ENCODE measurements around the gene MAK.
"Not testable (repeated sequence)": the region's sequence is repeated elsewhere in the genome, so short reads cannot be mapped to it uniquely, and the experiment has no call there.

The MAK gene

DNA sequence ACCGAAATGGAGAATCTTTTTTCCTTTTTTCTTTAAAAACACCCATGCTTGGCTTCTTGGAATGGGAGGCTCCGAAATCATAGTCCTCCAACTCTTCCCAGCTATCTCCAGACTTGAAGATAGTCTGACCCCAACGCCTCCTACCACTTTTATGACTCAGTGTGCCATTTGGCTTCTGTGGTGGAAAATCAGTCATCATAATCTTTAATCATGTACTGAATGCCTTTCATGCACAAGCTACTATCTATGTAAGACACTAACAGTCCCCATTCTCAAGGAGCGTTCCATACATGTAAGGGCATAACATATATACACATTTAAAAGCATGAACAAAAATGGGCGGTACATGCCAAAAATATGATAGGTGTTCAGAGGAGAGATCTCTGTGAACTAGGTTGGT, 46.7 kb downstream of the MAK start:
- no peak for DNase-seq

DNA sequence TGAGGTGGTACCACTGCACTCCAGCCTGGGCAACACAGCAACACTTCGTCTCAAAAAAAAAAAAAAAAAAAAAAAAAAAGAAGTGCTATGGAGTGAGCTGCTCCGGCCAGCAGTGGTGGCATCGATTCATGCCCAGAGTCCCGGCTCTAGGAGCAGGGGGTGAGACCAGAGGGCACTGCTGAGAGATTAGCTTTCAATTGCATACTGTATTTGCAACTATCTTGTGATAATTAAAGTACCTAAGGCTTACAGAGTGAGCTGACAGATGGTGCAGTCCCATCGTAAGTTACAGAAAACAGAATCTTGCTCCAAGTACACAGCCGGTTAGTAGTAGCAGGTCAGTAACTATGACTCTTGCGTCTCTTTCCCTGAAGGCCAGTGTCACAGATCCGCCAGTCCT, 59.3 kb downstream of the MAK start:
- no peak for DNase-seq

DNA sequence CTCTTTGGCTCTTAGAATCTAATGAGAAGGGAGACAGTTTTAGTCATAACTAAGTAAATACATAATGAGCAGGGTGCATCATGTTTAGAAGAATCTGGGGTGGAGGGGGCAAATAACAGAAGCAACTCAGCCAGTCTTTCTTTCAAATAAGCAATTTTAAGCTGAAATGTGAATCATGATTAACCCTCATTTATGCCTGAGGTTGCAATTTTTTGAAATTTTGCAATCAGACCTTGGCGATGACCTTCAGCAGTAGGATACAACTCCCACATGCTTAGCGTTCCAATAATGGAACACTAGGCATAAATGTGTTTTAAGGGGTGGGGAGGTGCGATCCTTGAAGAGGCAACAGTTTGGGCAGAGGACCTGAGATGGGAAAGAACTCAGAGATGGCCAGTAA, 60.1 kb downstream of the MAK start:
- no peak for DNase-seq

DNA sequence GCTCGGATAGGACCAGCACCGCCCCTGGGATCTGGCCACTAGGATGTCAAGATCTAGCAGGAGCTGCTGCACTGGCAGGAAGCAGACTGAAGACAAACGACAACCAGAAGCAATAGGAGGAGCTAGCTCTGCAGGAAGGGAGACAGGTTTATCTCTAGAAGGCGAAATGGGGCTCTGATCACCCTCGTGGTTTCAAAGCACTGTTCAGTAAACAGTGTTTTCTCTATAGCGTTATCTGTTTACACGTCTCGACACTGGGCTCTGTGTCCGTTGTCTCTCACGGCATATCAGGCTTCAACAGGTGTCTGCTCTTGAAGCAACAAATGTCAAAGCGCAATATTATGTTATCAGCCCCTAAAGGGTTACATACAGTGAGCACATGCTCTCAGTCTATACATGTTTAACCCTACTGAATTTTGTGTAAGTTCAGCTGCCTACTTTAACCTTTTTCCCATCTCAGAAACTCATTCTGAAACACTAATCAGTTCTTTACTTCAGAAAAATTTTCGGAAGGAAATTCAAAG, 66.9 kb downstream of the MAK start:
- DNase-seq = no peak

DNA sequence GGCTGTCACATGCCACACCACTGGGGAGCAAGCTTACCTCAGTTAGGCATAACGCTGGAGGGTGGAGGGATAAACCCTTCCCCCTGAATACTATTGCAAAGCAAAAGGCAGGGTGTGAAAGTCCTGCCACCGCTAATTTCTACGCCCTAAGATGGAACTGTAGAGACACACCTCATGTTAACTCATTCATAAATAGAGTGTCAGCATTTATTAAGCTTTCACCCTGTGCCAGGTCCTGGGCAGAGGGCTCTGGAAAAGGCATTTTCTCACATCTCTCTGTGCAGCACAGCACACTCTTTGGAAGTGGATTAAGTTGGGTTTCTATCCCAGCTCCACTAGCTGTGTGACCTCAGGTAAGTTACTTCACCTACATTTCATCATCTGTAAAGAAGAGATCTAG, 68.9 kb downstream of the MAK start:
- no peak for DNase-seq

DNA sequence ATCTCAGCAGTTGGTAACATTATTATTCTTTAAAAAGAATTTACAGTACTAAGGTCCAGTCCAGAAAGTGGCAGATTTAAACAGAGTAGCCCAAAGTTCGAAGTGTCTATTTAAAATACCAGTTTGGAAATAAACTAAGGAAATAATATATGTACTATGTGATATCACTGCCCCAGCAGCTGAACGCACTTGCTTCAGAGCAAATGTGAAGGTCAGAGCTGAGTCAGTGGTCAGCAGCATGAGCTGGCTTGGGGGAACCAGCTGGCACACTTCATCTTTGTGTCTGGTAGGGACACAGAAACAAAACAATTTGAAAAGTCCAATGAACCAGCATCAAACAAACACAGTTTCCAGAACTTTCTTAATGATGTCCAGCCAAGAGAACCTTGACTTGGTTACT, 75.3 kb downstream of the MAK start:
- peak in 1 of 51 donors; percentile 7 for DNase-seq

DNA sequence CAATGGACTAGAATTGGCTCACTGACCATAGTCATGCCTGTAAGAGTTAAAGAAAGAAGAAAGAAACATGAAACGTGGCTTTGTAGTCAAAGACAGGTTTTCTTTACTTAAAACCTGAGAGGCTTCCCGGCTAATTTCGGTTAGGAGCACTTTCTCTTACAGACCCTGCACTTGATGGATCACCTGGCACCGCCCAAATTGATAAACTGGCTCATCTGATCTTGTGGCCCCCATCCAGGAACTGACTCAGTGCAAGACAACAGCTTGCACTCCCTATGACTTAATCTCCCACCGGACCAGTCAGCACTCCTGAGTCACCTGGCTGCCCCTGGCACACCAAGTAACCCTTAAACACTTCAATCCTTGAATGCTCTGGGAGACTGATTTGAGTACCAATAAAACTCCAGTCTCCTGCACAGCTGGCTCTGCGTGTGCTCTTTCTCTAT, 78.4 kb downstream of the MAK start:
- peak in 1 of 51 donors; percentile 18 for DNase-seq

DNA sequence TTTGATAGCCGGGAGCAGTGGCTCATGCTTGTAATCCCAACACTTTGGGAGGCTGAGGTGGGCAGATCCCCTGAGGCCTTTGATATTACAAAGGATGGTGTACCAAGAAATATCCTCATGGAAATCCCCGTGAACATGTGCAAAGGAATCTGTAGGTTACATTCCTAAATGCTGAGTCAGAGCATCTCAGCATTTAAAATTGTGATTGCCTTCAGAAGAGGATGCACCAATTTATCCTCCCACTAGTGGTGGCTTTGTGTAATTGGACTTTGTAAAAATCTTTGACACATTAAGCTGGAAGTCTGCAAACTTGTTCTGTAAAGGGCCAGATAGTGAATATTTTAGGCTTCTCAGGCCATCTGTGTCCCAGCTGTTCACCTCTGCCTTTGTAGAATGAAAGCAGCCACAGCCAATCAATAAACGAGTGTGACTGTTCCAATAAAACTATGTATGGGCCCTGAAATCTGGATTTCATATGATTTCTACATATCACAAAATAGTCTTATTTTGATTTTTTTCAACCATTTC, 79.0 kb downstream of the MAK start:
- DNase-seq = no peak

DNA sequence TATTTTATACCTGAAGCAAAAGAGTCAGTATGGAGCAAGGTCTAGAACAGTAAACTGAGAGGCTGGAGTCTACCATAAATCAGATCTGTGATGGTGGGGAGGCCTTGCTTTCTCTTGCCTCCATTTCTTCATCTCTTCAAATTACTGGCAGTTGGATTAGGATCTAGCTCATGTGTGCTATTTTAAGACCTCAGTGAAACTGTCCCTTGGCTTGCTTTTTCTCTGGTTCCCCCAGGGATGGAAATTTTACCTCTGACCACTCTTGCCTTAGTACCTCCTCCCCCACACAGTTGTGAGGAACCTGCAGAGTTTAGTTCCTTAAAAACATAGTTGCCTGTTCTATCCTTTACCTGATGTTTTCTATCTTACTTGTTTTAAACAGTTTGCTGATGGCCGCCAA, 82.3 kb downstream of the MAK start:
- no peak for DNase-seq

DNA sequence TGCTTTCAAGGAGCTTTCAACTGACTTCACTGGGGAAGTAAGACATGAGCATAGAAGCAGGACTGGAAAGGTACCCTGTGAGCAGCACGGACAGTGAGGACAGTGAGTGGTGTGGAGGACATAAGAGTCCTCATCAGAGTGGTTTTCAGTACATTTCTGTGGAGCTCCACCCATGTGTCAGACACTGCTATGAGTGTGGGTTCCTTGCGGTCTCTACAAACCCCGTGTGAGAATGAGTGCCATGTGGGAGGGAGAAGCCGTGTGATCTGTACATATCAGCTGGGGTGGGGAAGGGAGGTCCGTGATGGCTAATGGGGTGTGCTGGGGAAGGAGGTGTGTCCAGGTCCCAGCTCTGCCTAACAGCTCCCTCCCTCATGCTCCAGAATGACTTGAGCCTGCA, 86.6 kb downstream of the MAK start:
- DNase-seq = not testable (repeated sequence)

DNA sequence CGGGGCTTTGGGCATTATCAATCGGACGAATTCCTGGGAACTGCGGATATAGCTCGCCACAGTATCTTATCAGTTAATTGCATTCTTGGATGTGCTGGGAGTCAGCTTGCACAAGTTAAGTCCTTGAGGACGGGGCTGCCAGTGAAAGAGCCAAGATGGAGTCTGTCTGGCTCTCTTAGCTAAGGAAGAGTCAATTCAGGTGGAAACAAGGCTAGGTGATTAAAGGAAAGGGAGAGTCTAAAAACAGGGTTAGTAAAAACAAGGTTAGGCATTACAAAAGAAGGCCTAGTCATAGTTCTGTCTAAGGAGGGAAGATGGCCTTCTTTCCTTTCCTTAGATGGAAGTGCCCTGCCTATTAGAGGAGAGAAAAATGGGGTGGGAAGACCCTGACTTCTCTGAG, 87.8 kb downstream of the MAK start:
- DNase-seq = not testable (repeated sequence)

DNA sequence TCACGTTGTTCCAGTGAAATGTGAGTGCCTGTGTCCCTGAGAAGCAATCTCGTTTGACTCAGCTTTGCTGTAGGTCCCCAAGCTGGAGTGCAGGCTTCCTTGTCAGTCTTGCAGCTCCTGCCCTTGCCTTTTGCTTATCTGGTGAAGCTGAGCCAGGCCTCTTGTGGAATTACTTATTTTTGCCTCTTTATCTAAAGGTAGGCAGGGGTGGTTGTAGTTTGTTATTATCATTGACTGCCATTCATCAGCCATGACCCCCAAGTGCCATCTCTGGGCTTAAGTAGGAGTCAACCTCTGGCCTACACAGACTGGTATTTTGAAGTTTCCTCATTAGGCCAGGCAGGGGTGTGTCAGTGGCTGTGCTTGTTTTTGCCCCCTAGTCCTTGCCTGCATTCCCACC, 88.6 kb downstream of the MAK start:
- DNase-seq = no peak

DNA sequence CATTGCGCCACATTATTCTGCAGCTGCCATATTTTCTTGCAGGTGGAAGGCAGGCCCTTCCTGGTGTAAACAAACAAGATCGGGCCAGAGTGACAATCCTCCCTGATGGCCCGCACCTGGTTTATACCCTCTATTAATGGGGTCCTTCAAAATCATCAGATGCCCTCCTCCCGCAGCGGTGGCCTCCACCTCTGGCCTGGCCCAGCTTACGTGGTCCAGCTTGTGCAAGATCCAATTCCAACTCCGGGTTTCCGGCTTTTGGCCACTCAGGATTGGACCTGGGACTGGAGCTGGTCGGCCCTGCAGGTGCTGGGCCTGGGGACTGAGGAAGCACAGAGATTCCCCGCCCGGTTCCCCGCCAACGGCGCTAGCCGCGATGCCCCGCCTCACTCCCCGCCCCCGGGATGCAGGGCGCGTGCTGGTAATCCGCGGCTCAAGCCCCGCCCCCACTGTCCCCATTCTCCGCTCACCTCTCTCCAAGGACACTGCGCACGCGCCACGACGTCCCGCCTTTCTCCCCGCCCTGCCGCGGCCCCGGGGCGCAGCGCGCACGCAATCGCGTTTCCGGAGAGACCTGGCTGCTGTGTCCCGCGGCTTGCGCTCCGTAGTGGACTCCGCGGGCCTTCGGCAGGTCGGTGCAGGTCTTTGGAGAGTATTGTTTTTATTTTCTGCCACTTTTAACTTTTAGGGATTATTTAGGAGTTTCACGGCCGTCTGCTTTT, 90.9 kb downstream of the MAK start, which contains the start of gene TMEM14B:
Gene TMEM14B, plus strand, starts transcription at position 555 of the 722 bp plus-strand sequence. CDS start 1,441 bp downstream, outside the sequence.
- peak; percentile 88 to 100 (median 97) for DNase-seq

DNA sequence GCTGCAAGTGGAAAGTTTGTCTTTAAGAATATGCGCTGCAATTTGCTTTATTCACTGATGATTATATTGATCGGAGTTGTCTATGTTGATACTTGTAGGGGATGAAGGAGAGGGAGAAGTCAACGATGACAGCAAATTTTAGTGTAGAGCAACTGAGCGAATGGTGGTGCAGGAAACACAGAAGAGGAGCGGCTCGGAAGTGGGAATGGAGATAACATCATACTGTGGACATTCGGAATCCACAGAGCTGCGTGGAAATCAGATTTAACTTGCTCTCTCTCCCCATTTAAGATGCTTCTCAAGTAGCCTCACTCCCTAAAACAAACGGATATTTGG, 91.5 kb downstream of the MAK start:
- DNase-seq = peak in 2 of 51 donors; percentile 61

DNA sequence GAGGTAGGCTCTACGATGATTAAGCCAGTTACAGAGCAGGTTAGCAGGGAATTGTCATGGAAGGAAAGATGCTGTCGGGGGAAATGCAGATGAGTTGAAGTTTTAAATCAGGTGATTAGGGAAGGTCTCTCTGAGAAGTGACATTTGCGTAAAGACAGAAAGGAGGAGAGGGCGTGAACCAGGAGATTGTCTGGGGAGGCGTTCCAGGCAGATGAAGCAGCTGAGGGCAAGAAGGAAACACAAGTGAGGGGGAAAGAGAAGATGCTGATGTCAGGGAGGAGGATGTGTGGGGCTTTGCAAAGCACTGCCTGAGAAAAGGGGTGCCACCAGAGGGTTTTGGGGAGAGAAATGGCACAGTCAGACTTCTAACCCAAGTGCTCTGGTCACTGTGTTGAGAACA, 93.2 kb downstream of the MAK start:
- DNase-seq = no peak

DNA sequence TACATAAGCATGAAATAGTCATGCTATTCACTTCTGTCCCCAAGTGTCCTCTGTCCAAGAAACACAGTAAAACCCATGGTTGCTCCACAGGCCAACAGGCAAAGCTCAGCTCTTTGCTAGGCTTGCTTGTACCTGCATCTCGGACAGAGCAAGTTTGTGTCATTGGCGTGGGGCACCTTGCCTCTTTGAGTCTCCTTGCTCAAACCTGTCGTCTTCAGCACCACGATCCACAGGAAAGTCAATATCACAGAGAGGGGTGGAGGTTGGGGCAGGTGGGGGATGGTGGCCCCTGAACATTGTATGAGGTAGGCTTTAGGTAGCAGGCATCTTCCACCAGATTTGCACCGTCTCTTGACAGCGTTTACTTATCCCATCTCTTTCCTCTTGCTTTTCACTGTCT, 94.8 kb downstream of the MAK start:
- no peak for DNase-seq

DNA sequence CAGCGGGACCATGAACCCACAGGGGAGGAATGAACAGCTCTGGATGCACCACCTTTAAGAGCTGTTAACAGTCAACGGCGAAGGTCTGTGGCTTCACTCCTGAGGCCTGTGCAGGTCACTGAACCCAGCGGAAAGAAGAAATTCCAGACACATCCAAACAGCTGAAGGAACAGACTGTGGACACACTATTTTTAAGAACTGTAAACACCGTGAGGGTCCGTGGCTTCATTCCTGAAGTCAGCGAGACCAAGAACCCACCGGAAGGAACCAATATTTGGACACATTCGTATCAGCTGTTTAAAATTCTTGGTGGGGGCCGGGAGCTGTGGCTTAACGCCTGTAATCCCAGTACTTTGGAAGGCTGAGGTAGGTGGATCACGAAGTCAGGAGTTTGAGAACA, 96.1 kb downstream of the MAK start:
- DNase-seq = no peak

DNA sequence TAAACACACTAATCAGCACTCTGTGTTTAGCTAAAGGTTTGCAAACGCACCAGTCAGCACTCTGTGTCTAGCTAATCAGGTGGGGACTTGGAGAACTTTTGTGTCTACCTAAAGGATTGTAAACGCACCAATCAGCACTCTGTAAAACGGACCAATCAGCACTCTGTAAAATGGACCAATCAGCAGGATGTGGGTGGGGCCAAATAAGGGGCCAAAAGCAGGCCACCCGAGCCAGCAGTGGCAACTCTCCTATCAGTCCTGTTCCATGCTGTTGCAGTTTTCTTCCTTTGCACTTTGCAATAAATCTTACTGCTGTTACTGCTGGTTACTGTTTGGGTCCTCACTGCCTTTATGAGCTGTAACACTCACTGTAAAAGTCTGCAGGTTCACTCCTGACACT, 96.7 kb downstream of the MAK start:
- DNase-seq = not testable (repeated sequence)

DNA sequence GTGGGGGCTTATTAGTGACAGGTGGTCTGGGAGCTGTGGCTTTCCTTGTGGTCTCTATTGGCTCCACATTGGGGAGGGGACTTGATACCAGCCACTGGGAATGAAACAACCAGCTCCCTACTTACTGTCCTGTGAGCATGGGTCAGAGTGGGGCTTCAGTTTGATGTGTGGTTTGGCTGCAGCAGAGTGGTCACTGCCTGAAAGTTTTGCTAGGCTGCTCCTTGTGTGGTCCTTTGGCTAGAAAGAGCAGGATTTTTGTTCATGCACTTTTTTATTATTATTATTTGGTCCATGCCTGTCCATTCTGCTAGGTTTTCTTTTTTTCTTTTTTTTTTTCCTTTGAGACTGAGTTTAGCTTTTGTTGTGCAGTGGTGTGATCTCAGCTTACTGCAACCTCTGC, 98.3 kb downstream of the MAK start:
- DNase-seq = no peak

DNA sequence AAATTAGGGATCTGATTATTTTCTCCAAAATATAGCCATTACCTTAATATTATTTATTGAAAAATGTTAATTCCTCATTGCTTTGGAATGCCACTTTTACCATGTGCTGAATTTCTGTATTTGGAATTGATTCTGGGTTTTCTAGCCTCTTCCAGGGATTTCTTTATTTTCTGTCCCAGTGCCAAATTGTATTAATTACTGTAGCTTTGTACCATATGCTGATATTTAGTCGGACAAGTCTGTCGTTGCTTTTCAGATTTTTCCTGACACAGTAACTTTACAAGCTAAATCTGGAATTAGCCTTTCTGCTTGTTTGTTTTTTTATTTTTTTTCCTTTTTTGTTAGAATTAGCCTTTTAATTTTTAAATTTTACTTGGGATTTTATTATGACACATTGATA, 101.6 kb downstream of the MAK start:
- DNase-seq = no peak

DNA sequence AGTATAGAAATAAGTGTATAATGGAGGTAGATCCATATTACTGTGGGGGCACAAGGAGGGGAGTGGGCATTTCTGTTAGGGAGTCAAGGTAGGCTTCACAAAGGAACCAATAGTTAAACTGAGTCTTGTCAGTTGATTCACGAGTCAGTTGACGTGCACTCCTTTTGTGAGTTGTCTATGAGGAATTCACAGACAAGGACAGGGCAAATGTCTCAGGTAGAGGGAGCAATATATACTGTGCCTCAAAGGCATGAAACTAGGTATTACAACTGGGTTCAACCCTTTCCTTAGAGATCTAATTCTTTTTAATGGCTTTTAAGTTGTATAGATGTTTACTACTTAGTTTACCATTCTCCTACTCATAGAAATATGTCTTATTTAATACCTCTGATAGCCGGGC, 104.5 kb downstream of the MAK start:
- no peak for DNase-seq

DNA sequence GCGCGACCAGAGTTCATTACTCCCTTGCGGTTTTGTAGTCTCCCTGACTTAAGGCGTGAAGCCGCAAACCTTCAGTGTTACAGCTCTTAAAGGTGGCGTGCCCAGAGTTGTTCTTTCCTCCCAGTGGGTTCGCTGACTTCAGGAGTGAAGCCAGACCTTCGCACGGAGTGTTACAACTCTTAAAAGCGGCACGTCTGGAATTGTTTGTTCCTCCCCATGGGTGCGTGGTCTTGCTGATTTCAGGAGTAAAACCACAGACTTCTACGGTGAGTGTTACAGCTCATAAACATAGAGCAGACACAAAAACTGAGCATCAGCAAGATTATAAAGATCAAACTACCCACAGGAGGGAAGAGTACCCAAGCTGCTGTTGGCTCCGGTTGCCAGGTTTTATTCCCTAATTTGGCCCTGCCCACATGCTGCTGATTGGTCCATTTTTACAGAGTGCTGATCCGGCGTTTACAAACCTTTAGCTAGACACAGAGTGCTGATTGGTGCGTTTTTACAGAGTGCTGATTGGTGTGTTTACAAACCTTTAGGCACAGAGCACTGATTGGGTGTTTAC, 105.1 kb downstream of the MAK start:
- DNase-seq = no peak

DNA sequence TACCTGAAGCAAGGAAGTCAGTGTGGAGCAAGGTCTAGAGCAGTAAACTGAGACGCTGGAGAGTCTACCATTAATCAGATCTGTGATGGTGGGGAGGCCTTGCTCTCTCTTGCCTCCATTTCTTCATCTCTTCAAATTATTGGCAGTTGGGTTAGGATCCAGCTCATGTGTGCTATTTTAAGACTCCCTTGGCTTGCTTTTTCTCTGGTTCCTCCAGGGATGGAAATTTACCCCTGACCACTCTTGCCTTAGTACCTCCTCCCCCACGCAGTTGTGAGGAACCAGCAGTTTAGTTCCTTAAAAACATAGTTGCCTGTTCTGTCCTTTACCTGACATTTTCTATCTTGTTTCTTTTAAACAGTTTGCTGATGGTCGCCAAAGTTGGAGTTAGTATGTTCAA, 108.1 kb downstream of the MAK start:
- DNase-seq = no peak
